Hepatocyte (in vitro differentiated cells): ENCODE measurements around the gene PTPN2. TPM values are rescaled to one million over a fixed set of nuclear protein-coding genes. Genes with fewer than 3 reads are reported as not detected.

Experiments used
- DNase-seq: peaks from one replicate; pipeline ENCODE4 v3.0.0-alpha.2; 2016; ENCODE audit warnings: low spot score
- H2AFZ ChIP-seq: fragments of 200-600 bp; sonication (generic); 2 replicates; pipeline ENCODE4 v1.6.0; 2016; ENCODE audit warnings: antibody characterized with exemption, mild to moderate bottlenecking
- H3K27ac ChIP-seq: fragments of 200-600 bp; sonication (generic); 2 replicates; pipeline ENCODE4 v1.5.1; 2016; ENCODE audit warnings: mild to moderate bottlenecking
- H3K27me3 ChIP-seq: fragments of 200-600 bp; sonication (generic); 2 replicates; pipeline ENCODE4 v1.6.1; 2016
- H3K36me3 ChIP-seq: fragments of 200-600 bp; sonication (generic); replicated peaks from 2 replicates; pipeline ENCODE4 v1.5.1; 2016; ENCODE audit warnings: low read depth; ENCODE audit not compliant: insufficient read depth
- H3K4me1 ChIP-seq: fragments of 200-600 bp; sonication (generic); 2 replicates; pipeline ENCODE4 v1.5.1; 2016; ENCODE audit warnings: mild to moderate bottlenecking, moderate library complexity; ENCODE audit not compliant: insufficient read depth
- H3K4me2 ChIP-seq: fragments of 200-600 bp; sonication (generic); 2 replicates; pipeline ENCODE4 v1.6.0; 2016
- H3K4me3 ChIP-seq: fragments of 200-600 bp; sonication (generic); 2 replicates; pipeline ENCODE4 v1.5.1; 2016; ENCODE audit warnings: mild to moderate bottlenecking
- H3K79me2 ChIP-seq: fragments of 200-600 bp; sonication (generic); 2 replicates; pipeline ENCODE4 v1.6.0; 2017; ENCODE audit warnings: mild to moderate bottlenecking
- H3K9me2 ChIP-seq: fragments of 200-600 bp; sonication (generic); replicated peaks from 2 replicates; pipeline ENCODE4 v1.6.0; 2017; ENCODE audit warnings: mild to moderate bottlenecking; ENCODE audit not compliant: insufficient read depth
- H3K9me3 ChIP-seq: fragments of 200-600 bp; sonication (generic); 2 replicates; pipeline ENCODE4 v1.5.1; 2016; ENCODE audit warnings: low read depth, mild to moderate bottlenecking
- H4K20me1 ChIP-seq: fragments of 200-600 bp; sonication (generic); 2 replicates; pipeline ENCODE4 v1.6.0; 2016; ENCODE audit warnings: mild to moderate bottlenecking; ENCODE audit not compliant: insufficient read depth, poor library complexity, severe bottlenecking
- EZH2 ChIP-seq: fragments of 200-600 bp; sonication (generic); IDR thresholded peaks from 2 replicates; pipeline ENCODE4 v1.6.1; 2016; ENCODE audit warnings: antibody characterized with exemption, mild to moderate bottlenecking, borderline replicate concordance
- EZH2phosphoT487 ChIP-seq: fragments of 200-600 bp; sonication (generic); IDR thresholded peaks from one replicate; pipeline ENCODE4 v1.6.1; 2018; ENCODE audit warnings: antibody characterized with exemption, mild to moderate bottlenecking, low read depth, moderate library complexity; ENCODE audit not compliant: unreplicated experiment, severe bottlenecking
- WGBS: methylation state at CpG from one replicate; pipeline ENCODE4 v1.1.6; 2016; ENCODE audit warnings: low lambda C conversion rate; ENCODE audit errors: missing lambda C conversion rate; 5-methylcytosine and 5-hydroxymethylcytosine counted together
- polyA plus RNA-seq: library from polyadenylated mRNA; unstranded; fragments of >200 nt; fragmentation: Nextera tagmentation; extraction: Ambion mirVana; gene quantifications from 2 replicates; pipeline ENCODE4 v1.2.1, GENCODE V29; 2016
- total RNA-seq: library from RNA; depleted of rRNA; stranded (reverse); fragments of >200 nt; gene quantifications from 2 replicates; pipeline ENCODE4 v1.2.3, GENCODE V29; 2014
- TF ChIP-seq, protein P1 (sequence below): fragments of 200-600 bp; sonication (generic); IDR thresholded peaks from 2 replicates; pipeline ENCODE4 v1.5.1; 2016; ENCODE audit warnings: antibody characterized with exemption, mild to moderate bottlenecking; ENCODE audit not compliant: poor library complexity

PTPN2 gene
- total and polyA plus RNA-seq, 2 experiments from 2014 or later = 32.0 to 36.7 TPM

DNA sequence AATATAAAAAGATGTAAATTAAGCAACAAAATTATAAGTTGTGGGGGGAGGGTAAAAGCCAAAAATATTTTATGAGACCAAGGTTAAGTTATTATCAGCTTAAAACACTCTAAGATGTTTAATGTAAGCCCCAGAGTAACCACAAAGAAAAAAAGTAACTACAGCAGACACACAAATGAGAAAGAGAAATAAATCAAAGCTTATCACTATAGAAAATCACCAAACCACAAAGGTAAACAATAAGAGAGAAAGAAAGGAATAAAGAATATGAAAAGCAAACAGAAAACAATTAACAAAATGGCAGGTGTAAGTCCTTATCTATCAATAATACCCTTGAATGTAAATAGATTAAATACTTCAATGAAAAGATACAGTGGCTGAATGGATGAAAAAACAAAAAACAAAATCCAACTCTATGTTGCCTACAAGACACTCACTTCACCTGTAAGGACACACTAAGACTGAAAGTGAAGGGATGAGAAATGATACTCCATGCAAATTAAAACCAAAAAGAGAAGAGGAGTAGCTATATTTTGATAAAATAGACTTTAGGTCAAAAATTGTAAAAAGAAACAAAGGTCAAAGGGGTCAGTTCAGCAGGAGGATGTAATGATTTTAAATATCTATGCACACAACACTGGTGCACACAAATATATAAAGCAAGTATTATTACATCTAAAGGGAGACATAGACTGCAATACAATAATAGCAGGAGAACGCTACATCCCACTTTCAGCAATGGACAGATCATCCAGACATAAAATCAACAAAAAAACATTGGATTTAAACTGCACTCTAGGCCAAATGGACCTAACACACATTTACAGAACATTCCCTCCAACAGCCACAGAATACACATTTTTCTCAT, 80.7 kb downstream of the PTPN2 start:
- no peak overlapping the region for H3K4me2 ChIP-seq

DNA sequence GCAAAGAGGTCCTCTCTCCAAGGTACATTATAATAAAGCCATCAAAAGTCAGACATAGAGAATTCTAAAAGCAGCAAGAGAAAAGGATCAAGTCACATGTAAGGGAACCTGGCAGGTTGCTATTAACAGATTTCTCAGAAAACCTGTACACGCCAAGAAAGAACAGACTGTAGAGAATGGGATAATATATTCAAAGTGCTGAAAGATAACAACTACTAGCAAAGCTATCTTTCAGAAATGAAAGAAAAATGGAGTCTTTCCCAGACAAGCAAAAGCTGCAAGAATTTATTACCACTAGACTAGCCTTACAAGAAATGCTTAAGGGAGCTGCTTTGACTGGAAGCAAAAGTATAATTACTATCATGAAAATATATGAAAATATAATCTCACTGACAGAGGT, 81.5 kb downstream of the PTPN2 start:
- WGBS = 97% methylated on average over 1 of the region's 1 CpG
- TF ChIP-seq, protein P1, sequence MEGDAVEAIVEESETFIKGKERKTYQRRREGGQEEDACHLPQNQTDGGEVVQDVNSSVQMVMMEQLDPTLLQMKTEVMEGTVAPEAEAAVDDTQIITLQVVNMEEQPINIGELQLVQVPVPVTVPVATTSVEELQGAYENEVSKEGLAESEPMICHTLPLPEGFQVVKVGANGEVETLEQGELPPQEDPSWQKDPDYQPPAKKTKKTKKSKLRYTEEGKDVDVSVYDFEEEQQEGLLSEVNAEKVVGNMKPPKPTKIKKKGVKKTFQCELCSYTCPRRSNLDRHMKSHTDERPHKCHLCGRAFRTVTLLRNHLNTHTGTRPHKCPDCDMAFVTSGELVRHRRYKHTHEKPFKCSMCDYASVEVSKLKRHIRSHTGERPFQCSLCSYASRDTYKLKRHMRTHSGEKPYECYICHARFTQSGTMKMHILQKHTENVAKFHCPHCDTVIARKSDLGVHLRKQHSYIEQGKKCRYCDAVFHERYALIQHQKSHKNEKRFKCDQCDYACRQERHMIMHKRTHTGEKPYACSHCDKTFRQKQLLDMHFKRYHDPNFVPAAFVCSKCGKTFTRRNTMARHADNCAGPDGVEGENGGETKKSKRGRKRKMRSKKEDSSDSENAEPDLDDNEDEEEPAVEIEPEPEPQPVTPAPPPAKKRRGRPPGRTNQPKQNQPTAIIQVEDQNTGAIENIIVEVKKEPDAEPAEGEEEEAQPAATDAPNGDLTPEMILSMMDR = no peak
- TF ChIP-seq EZH2phosphoT487 (no peak), EZH2 (no peak)
- no peaks in the 10 kb centered on the region for H3K79me2 ChIP-seq
- H3K9me3 ChIP-seq = no peaks in the 10 kb centered on the region
- no peak for DNase-seq
- no peaks in the 10 kb centered on the region for H3K4me1 ChIP-seq
- H3K36me3 ChIP-seq = no peaks in the 10 kb centered on the region
- H4K20me1 ChIP-seq = no peaks in the 10 kb centered on the region
- no peaks in the 10 kb centered on the region for H3K9me2 ChIP-seq
- no peak overlapping the region for H2AFZ ChIP-seq
- no peaks in the 10 kb centered on the region for H3K27me3 ChIP-seq
- no peak overlapping the region for H3K27ac ChIP-seq
- H3K4me2 ChIP-seq = no peak overlapping the region
- no peak overlapping the region for H3K4me3 ChIP-seq

More for the DNA sequence above, 80.7 kb downstream of the PTPN2 start:
- Histone ChIP-seq H3K9me3 (no peaks in the 10 kb centered on the region), H3K27ac (no peak overlapping the region), H3K4me3 (no peak overlapping the region), H3K27me3 (no peaks in the 10 kb centered on the region), H3K9me2 (no peaks in the 10 kb centered on the region), H3K4me1 (no peaks in the 10 kb centered on the region), H4K20me1 (no peaks in the 10 kb centered on the region), H2AFZ (no peak overlapping the region), H3K36me3 (no peaks in the 10 kb centered on the region), H3K79me2 (no peaks in the 10 kb centered on the region)
- TF ChIP-seq EZH2 (no peak), EZH2phosphoT487 (no peak)
- TF ChIP-seq, protein P1 = no peak
- DNase-seq = no peak
- 97% methylated on average over 1 of the region's 1 CpG for WGBS

DNA sequence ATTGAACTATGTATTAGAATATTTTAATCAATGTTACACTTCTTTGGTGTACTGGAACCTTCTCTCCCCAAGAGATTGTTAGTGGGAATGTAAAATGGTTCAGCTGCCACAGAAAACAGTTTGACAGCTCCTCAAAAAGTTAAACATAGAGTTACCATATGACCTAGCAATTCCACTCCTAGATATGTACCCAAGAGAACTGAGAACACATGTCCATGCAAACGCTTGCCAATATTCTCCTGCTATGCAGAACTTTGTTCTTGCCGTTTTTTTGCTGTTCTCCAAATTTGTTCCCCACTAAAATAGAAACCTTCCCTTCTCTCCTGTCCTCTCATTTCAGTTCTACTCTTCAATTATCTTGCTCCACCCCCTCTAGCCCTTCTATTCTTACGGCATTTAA, 87.6 kb downstream of the PTPN2 start:
- Histone ChIP-seq H3K4me3 (no peak overlapping the region), H3K4me2 (no peak overlapping the region), H3K27me3 (no peaks in the 10 kb centered on the region), H4K20me1 (no peaks in the 10 kb centered on the region), H3K9me2 (no peaks in the 10 kb centered on the region), H2AFZ (no peak overlapping the region), H3K36me3 (no peaks in the 10 kb centered on the region), H3K27ac (no peak overlapping the region), H3K4me1 (no peaks in the 10 kb centered on the region), H3K9me3 (no peaks in the 10 kb centered on the region), H3K79me2 (no peaks in the 10 kb centered on the region)
- no peak for DNase-seq
- WGBS = 93% methylated on average over 3 of the region's 3 CpGs
- TF ChIP-seq EZH2phosphoT487 = no peak

DNA sequence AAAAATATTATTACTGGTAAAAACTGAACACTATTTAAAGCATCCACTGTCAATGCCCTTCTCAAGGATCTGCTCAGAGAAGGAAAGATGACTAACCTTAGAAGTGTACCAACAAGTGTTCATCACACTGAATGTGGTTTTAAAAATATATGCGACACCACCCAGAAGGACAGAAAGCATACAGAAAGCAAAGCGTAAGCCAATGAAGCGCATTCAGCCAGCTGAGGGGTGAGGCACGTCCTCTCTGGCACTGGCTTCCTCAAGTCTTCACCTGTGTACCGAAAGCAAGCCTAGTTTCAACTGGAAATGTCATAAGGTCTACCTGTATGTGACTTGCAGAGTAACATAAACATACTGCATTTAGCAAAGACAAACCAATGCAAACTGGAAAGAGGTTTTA, 92.4 kb downstream of the PTPN2 start:
- no peak for TF ChIP-seq EZH2phosphoT487
- TF ChIP-seq, protein P1 = no peak
- no peak for TF ChIP-seq EZH2
- Histone ChIP-seq H3K27ac (no peak overlapping the region), H2AFZ (no peak overlapping the region), H3K27me3 (no peaks in the 10 kb centered on the region), H3K4me2 (no peak overlapping the region), H3K4me3 (no peak overlapping the region), H3K9me2 (no peaks in the 10 kb centered on the region), H3K79me2 (no peaks in the 10 kb centered on the region), H3K9me3 (no peaks in the 10 kb centered on the region), H3K4me1 (no peaks in the 10 kb centered on the region), H3K36me3 (no peaks in the 10 kb centered on the region), H4K20me1 (no peaks in the 10 kb centered on the region)
- no peak for DNase-seq
- WGBS = 98% methylated on average over 5 of the region's 5 CpGs
